GM12872 (cell line): ENCODE results near the gene STMN3.

Experiments used
- TF ChIP-seq, protein P1 (sequence below): IDR thresholded peaks from 3 replicates; pipeline ENCODE4 v1.5.1; 2011; ENCODE audit warnings: low read depth, mild to moderate bottlenecking, low read length, moderate library complexity; ENCODE audit not compliant: insufficient read depth

Gene STMN3

DNA sequence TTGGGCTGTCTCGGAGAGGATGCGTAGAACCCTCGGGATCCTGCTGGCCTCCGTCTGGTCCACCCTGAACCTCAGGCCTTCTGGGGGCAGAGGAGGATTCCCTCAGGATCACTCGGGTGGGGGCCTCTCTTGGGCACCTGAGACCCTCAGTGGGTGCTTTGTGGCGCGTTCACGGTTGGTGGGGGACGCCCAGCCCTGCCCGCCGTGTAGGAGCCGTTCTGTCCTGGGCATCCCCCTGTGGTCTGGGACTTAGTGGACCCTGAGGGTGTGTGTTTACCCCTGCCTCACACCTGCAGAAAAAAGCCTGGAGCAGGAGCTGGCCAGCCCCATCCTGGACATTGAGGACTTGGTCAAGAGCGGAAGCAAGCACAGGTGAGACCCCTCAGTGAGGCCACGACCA is 12.5 kb upstream of the STMN3 start:
- TF ChIP-seq, protein P1, sequence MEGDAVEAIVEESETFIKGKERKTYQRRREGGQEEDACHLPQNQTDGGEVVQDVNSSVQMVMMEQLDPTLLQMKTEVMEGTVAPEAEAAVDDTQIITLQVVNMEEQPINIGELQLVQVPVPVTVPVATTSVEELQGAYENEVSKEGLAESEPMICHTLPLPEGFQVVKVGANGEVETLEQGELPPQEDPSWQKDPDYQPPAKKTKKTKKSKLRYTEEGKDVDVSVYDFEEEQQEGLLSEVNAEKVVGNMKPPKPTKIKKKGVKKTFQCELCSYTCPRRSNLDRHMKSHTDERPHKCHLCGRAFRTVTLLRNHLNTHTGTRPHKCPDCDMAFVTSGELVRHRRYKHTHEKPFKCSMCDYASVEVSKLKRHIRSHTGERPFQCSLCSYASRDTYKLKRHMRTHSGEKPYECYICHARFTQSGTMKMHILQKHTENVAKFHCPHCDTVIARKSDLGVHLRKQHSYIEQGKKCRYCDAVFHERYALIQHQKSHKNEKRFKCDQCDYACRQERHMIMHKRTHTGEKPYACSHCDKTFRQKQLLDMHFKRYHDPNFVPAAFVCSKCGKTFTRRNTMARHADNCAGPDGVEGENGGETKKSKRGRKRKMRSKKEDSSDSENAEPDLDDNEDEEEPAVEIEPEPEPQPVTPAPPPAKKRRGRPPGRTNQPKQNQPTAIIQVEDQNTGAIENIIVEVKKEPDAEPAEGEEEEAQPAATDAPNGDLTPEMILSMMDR: no peak

DNA sequence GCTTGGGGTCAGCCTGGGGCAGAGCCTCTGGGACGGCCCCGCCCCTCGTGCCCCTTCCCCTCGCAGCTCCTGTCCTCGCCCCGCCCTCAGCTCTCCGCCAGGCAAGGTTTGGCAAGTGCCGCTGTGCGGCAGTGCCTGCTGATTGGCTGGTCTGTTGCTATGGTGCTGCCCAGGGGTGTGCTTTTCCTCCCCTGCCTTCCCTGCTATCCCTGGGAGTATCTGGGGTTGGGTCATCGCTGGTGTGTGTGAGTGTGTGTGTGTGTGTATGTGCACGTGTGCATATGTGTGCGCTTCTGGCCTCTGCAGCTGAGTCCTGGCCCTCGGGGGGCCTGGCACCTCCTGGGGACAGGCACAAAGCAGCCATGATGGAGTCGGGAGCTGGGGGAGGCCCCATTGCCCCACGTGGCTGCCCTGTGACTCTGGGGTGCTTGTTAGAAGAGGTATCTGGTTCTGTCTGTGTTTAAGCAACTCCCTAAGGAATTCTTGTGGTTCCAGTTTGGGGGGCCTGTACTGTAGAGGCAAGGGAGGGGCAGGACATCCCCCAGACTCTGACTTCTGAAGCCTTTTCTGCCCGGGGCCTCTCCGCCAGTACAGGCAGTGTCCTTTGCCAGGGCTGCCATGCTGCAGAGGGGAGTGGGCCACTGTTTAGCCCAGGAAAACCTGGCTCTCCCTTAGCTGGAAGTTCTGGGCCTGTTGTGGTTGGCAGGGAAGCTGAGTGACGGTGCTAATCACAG is 11.8 kb upstream of the STMN3 start:
- TF ChIP-seq, protein P1: no peak

DNA sequence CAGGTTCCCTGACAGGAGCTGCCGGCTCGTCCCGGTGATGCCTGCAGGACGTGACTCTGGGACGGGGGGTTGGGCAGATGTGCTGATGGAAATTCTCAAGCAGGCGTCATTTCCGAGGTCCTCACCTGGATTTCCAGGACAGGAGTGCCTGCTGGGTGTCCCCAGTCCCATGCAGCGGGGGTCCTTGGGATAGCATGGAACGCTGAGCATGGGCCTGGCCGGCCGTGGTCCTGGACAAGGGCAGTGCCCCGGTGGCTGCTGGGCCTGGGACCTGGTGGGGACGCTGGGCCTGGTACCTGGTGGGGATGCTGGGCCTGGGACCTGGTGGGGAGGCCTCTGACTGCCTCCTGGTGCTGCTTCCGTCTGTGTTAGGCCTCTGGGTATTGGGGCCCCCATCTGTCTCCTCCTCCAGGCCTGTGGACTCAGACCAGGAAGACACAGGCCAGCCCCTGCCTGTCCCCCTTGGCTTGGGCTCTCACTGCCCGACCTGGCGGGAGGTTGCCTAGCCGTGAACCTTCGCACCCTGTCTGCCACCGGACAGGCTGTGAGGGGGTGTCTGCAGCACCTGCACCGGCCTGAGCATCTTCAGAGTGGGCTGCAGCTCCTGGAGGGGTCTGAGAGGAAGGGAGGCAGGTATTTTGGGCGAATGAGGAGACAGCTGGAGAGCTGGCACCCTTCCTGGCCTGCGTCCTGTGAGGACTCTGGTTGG is 11.1 kb upstream of the STMN3 start:
- TF ChIP-seq, protein P1: no peak

DNA sequence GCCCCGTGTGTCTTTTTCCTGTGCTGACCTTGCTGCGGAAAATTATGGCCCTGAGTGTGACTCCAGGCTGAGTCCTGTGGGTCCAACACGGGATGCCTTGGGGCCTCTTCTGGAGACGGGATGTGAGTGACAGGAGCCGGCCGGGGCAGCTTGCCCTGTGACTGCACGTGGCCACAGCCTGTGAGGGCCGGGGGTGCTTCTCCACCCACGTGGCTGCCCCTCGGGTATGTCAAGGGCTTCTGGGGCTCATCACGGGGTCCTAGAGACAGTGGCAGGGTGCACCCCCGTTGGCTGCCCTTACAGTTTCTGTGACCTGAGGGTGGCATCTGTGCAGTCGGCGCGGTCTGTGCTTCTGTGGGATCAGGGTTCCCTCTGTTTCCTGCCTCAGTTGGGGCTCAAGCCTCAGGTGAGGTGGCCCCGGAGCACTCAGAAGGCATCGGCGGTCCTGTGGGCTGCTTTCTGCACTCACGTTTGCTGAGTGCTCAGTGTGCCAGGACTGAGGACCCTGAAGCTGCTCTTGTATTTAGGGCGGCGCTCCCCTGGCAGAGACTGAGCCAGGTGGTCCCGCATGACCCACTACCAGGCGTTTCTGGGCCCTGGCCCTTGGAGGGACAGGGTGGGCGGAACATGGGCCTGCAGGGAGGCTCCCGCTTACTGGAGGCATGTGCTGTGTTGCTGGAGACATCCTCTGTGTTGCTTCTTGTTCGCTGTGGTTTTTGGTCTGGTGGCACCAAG is 10.3 kb upstream of the STMN3 start:
- TF ChIP-seq, protein P1: no peak

DNA sequence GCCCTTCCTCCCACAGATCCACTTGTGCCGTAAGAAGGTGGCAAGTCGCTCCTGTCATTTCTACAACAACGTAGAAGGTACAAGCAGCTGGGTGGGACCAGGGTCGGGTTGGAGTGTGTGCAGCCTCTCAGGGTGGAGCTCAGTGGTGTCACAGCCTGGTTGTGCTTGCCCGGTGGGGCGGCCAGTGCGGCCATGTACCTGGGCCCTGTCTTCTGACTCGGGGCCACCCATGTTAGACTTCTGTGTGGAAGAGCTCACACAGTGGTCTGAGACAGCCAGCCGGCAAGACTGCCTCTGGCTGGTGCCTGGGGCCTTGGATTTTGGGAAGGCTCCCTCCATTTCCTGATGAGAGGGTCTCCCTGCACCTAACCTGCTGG is 9.6 kb upstream of the STMN3 start:
- TF ChIP-seq, protein P1: no peak

DNA sequence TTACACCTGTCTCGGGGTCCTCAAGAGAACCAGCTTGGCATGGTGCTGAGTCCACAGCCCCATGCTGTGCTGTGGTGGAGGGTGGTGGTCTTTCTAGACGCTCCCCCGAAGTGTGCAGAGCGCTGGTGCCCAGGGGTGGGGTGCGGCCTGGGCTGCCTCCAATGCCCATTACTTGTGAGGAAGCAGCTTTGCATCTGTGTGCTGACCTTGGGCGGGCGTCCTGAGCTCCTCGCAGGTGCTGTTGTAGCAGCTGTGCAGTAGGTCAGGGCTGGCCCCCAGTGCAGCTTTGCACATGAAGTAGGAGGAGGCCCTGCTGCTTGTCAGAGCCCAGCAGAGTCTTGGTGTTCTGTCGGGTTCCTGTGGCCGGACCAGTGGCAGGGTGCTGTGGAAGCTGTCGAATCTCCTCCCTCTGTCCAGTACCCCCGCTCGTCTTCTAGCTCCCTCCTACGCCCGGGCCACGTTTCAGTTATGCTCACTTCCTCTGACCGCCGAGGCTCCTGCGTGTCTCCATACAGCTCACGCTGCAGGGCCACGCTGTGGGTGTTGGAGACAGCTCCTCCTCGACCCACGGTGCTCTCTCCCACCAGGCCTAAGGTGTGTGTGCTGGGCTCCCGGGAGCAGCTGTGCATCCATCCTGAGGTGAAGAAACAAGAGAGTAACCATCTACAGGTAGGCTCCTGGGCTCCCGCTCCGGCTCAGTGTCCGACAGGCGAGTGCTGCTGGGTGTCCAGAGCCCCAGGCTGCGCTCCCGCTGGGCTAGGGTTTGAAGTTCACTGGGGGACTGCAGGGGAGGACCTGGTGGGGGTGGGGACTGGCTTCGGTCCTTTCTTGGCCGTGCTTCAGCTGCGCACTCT is 9.0 kb upstream of the STMN3 start:
- TF ChIP-seq, protein P1: no peak
